HepG2 (cell line): ENCODE data around the gene ATP6V0E1. TPM values are rescaled to one million over a fixed set of nuclear protein-coding genes. Genes with fewer than 3 reads are reported as not detected.
A peak's percentile ranks its signal among the peaks of the same experiment; 100 is the strongest.

ENCODE experiments used
- KDM2A ChIP-seq: sonication (generic); formaldehyde crosslinking; IDR thresholded peaks from 2 replicates; pipeline ENCODE4 v1.4.0; 2020; ENCODE audit warnings: low read depth, missing genetic modification reagents, borderline replicate concordance
- MYC ChIP-seq: sonication (generic); formaldehyde crosslinking; IDR thresholded peaks from 2 replicates; pipeline ENCODE4 v1.9.0; 2021; ENCODE audit warnings: missing genetic modification reagents, borderline replicate concordance
- PHF21A ChIP-seq: sonication (generic); formaldehyde crosslinking; IDR thresholded peaks from 2 replicates; pipeline ENCODE4 v1.5.0; 2020; ENCODE audit warnings: mild to moderate bottlenecking, missing genetic modification reagents
- PPARG ChIP-seq: conservative IDR thresholded peaks from 2 replicates; pipeline ENCODE4 v1.6.1; 2016; ENCODE audit warnings: missing biosample characterization, missing genetic modification reagents
- RFX5 ChIP-seq: IDR thresholded peaks from 2 replicates; pipeline ENCODE4 v1.6.1; 2011; ENCODE audit warnings: low read depth, low read length, improper control_type of control experiment
- SOX13 ChIP-seq, 3 experiments: fragments of 450-650 bp in 1 of 3; sonication (generic) in 1 of 3; formaldehyde crosslinking in 1 of 3; IDR thresholded peaks in 2 of 3; conservative IDR thresholded peaks in 1 of 3; 2 replicates each; pipeline versions ENCODE4 v1.5.0 to v1.6.1; 2016 to 2020; ENCODE audit warnings: antibody characterized with exemption in 1 of 3, mild to moderate bottlenecking in 1 of 3, missing compliant biosample characterization in 1 of 3, missing genetic modification reagents in 1 of 3, moderate library complexity in 1 of 3
- TOPORS ChIP-seq: sonication (generic); formaldehyde crosslinking; IDR thresholded peaks from 2 replicates; pipeline ENCODE4 v1.8.0; 2023; ENCODE audit warnings: mild to moderate bottlenecking, missing genetic modification reagents
- ZNF260 ChIP-seq: sonication (generic); formaldehyde crosslinking; IDR thresholded peaks from 2 replicates; pipeline ENCODE4 v1.4.0; 2020; ENCODE audit warnings: missing genetic modification reagents, low read depth, mild to moderate bottlenecking, borderline replicate concordance
- ZNF567 ChIP-seq: sonication (generic); formaldehyde crosslinking; IDR thresholded peaks from 2 replicates; pipeline ENCODE4 v1.8.1; 2023; ENCODE audit warnings: mild to moderate bottlenecking, missing genetic modification reagents, borderline replicate concordance
- ZNF740 ChIP-seq: sonication (generic); formaldehyde crosslinking; IDR thresholded peaks from 2 replicates; pipeline ENCODE4 v1.4.0; 2020; ENCODE audit warnings: missing genetic modification reagents
- ZNF878 ChIP-seq: sonication (generic); formaldehyde crosslinking; IDR thresholded peaks from 2 replicates; pipeline ENCODE4 v1.8.1; 2023; ENCODE audit warnings: mild to moderate bottlenecking, missing genetic modification reagents, moderate library complexity
- polyA plus RNA-seq, 8 experiments: library from polyadenylated mRNA; depleted of rRNA in 3 of 8; stranded (reverse) in 7 of 8; unstranded in 1 of 8; fragments of >200 nt; fragmentation: Illumina TruSeq in 4 of 8; extraction: Trizol in 4 of 8; gene quantifications; 2 replicates each; pipeline versions ENCODE4 v1.2.1 to v1.2.3, GENCODE V29; 2011 to 2016; ENCODE audit warnings: low read depth in 4 of 8, missing spikeins in 1 of 8, mixed read lengths in 1 of 8; ENCODE audit not compliant: insufficient read depth in 1 of 8
- total RNA-seq, 5 experiments: library from RNA; depleted of rRNA; stranded (reverse); fragments of >200 nt; fragmentation: Illumina TruSeq; extraction: Trizol; gene quantifications; 2 replicates each; pipeline ENCODE4 v1.2.3, GENCODE V29; 2016; ENCODE audit warnings: low read depth in 1 of 5
- TF ChIP-seq, protein P1 (sequence below): sonication (generic); formaldehyde crosslinking; IDR thresholded peaks from 2 replicates; pipeline ENCODE4 v1.5.0; 2020; ENCODE audit warnings: missing genetic modification reagents, mild to moderate bottlenecking, borderline replicate concordance
- TF ChIP-seq, protein P2 (sequence below): sonication (generic); formaldehyde crosslinking; IDR thresholded peaks from 2 replicates; pipeline ENCODE4 v1.4.0; 2020; ENCODE audit warnings: missing genetic modification reagents
- TF ChIP-seq, protein P3 (sequence below): IDR thresholded peaks from 2 replicates; pipeline ENCODE4 v1.6.1; 2016; ENCODE audit warnings: low read depth, borderline replicate concordance
- TF ChIP-seq, protein P4 (sequence below): sonication (generic); formaldehyde crosslinking; IDR thresholded peaks from 2 replicates; pipeline ENCODE4 v1.8.1; 2023; ENCODE audit warnings: mild to moderate bottlenecking, moderate library complexity, missing genetic modification reagents

The ATP6V0E1 gene
- total and polyA plus RNA-seq, 2 of the 13 experiments (the other 11 are each of a cell fraction or from before 2014, with no cell fraction given) = 143 to 215 TPM

GRCh38 chr5:172983542-172984243, at the start of gene ATP6V0E1 (continued):
- TF ChIP-seq MYC (CRISPR knock-in tag) = peak; percentile 80; the same call in 1 of the 2 replicates
- TF ChIP-seq ZNF260 (CRISPR knock-in tag) = peak; percentile 68; the same call in 1 of the 2 replicates
- TF ChIP-seq, protein P1, sequence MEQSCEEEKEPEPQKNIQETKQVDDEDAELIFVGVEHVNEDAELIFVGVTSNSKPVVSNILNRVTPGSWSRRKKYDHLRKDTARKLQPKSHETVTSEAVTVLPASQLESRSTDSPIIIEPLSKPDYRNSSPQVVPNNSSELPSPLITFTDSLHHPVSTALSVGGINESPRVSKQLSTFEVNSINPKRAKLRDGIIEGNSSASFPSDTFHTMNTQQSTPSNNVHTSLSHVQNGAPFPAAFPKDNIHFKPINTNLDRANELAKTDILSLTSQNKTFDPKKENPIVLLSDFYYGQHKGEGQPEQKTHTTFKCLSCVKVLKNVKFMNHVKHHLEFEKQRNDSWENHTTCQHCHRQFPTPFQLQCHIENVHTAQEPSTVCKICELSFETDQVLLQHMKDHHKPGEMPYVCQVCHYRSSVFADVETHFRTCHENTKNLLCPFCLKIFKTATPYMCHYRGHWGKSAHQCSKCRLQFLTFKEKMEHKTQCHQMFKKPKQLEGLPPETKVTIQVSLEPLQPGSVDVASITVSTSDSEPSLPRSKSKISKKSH (CRISPR knock-in tag) = peak; percentile 85
- TF ChIP-seq, protein P2, sequence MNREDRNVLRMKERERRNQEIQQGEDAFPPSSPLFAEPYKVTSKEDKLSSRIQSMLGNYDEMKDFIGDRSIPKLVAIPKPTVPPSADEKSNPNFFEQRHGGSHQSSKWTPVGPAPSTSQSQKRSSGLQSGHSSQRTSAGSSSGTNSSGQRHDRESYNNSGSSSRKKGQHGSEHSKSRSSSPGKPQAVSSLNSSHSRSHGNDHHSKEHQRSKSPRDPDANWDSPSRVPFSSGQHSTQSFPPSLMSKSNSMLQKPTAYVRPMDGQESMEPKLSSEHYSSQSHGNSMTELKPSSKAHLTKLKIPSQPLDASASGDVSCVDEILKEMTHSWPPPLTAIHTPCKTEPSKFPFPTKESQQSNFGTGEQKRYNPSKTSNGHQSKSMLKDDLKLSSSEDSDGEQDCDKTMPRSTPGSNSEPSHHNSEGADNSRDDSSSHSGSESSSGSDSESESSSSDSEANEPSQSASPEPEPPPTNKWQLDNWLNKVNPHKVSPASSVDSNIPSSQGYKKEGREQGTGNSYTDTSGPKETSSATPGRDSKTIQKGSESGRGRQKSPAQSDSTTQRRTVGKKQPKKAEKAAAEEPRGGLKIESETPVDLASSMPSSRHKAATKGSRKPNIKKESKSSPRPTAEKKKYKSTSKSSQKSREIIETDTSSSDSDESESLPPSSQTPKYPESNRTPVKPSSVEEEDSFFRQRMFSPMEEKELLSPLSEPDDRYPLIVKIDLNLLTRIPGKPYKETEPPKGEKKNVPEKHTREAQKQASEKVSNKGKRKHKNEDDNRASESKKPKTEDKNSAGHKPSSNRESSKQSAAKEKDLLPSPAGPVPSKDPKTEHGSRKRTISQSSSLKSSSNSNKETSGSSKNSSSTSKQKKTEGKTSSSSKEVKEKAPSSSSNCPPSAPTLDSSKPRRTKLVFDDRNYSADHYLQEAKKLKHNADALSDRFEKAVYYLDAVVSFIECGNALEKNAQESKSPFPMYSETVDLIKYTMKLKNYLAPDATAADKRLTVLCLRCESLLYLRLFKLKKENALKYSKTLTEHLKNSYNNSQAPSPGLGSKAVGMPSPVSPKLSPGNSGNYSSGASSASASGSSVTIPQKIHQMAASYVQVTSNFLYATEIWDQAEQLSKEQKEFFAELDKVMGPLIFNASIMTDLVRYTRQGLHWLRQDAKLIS (CRISPR knock-in tag) = 0 out of 2 replicates have a peak, but pooled peaks have one; percentile 53
- 0 out of 2 replicates have a peak, but pooled peaks have one; percentile 43 for TF ChIP-seq PHF21A
- 0 out of 2 replicates have a peak, but pooled peaks have one; percentile 26 for TF ChIP-seq PPARG (CRISPR knock-in tag)
- TF ChIP-seq, protein P3, sequence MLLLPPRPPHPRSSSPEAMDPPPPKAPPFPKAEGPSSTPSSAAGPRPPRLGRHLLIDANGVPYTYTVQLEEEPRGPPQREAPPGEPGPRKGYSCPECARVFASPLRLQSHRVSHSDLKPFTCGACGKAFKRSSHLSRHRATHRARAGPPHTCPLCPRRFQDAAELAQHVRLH (CRISPR knock-in tag) = peak; percentile 67; the same call in 1 of the 2 replicates
- TF ChIP-seq ZNF878 (CRISPR knock-in tag) = no peak
- 0 out of 2 replicates have a peak, but pooled peaks have one; percentile 59 for TF ChIP-seq ZNF567 (CRISPR knock-in tag)
- TF ChIP-seq, protein P4, sequence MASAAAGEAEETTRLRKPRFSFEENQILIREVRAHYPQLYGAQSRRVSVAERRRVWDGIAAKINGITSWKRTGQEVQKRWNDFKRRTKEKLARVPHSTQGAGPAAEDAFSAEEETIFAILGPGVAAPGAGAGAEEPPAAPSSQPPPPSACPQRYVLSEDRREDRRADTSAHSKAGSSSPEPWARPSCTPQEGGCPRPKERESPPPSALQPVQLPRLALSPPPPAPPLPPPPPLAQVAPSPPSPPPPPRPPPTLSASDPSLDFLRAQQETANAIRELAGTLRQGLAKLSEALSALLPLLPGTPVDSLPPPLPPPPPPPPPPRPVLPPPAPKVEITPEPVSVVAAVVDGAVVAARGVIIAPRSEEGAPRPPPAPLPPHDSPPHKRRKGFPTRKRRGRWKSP (CRISPR knock-in tag) = no peak; the same call in none of the 2 replicates
- 0 out of 2 replicates have a peak, but pooled peaks have one; percentile 9 for TF ChIP-seq RFX5
- 0 out of 2 replicates have a peak, but pooled peaks have one; percentile 2 for TF ChIP-seq TOPORS (CRISPR knock-in tag)
- peak; percentile 55; the same call in 1 of the 2 replicates for TF ChIP-seq KDM2A (CRISPR knock-in tag)
- TF ChIP-seq SOX13 (IDR thresholded peaks at IDR 0.05) = no peak
- peak in 1 of 2 experiments; percentile 65; a peak in 2 of 4 replicates for TF ChIP-seq SOX13 (CRISPR knock-in tag; conservative IDR thresholded peaks at IDR 0.05 in 1 of 2, IDR thresholded peaks at IDR 0.05 in 1 of 2)
- TF ChIP-seq ZNF740 (CRISPR knock-in tag) = peak; percentile 57; the same call in 1 of the 2 replicates
